HL-60/S4 treated with phorbol 12-myristate 13-acetate at 8.2 ng/mL for 4 days and 3 days (cell line): Measurements from ENCODE around the gene CFAP43.

ENCODE experiments used
- in situ Hi-C: fragments of 300-500 bp; cut with MboI; formaldehyde crosslinking; loops from 2 replicates; pipeline ENCODE4 v1.15.0; 2022; ENCODE audit warnings: low sequenced_read_pairs

The CFAP43 gene, protein sequence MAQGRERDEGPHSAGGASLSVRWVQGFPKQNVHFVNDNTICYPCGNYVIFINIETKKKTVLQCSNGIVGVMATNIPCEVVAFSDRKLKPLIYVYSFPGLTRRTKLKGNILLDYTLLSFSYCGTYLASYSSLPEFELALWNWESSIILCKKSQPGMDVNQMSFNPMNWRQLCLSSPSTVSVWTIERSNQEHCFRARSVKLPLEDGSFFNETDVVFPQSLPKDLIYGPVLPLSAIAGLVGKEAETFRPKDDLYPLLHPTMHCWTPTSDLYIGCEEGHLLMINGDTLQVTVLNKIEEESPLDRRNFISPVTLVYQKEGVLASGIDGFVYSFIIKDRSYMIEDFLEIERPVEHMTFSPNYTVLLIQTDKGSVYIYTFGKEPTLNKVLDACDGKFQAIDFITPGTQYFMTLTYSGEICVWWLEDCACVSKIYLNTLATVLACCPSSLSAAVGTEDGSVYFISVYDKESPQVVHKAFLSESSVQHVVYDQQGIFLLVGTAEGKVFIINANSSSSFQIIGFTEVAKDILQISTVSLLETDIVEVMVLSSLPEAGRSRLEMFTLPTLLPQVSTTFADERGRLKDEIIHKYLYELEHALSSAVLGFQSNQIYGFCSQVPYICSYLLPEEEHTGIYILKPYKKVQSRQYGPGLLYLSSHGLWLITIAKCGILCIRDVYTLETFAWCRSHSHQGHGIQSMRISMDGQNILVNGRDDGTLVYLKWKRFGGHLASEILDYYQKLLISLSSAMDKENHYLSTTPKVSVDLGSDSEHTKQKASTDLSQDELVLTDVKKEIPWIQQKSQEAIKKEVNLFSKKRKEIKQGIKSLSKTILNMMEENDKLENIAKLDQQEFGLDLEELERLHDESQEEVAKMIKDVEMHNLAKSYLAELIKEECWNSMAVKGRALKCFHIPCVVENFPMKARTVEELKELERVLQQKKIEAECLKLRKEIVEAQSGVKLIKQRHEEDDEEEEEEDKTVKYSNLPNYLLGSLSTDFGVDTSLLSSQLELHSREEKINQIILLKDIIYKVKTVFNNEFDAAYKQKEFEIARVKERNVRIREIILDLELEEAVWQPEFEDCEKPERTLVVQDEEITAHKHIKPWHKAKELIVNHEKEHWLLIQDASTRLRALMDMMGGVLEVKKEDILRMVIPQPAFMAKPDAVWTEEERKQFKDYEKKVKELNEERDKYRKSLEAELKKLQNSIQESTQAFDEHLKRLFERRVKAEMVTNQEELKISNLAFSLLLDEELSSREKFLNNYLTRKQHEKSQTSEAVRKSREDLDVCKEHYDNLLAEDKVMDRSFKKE (N-terminal part only)

DNA sequence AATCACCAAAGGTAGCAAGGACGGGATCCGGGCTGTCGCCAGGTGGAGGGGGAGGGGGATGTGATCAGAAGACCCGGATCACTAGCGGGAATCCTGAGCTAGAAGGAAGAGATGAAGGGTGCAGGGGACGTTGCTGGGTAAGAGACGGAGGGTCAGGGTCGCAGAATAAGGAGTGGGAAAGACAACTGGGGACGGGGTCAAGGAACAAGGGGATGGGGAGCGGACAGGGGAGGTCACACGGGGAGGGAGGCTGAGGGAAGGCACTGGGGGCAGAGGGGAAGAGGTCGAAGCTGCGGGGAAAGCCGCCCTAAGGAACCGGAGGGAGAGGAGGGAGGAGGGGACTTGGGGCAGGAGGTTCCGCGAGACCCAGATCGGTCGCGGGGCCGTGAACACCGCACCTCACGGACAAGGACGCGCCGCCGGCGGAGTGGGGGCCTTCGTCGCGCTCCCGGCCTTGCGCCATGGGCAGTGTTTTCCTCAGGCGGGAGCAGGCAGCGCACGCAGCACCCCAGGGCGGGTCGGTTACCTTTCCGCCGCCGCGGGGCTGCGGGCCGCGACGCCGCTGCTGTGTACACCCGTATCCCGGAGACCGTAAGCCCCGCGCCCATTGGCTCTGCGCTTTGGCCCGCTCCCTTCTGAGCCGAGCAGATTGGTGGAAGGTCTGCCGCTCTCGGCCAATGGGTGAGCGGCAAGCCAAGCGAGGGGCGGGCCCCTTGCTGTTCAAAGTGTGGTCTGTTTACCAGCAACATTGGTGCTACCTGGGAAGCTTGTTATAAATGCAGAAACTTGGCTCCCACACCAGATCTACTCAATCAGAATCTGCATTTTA, at the start of gene CFAP43:
Gene CFAP43, minus strand, starts transcription at position 581 of the 829 bp plus-strand sequence. Its CDS starts 118 bp downstream, at position 463.
- in situ Hi-C loops: no loop called here

DNA sequence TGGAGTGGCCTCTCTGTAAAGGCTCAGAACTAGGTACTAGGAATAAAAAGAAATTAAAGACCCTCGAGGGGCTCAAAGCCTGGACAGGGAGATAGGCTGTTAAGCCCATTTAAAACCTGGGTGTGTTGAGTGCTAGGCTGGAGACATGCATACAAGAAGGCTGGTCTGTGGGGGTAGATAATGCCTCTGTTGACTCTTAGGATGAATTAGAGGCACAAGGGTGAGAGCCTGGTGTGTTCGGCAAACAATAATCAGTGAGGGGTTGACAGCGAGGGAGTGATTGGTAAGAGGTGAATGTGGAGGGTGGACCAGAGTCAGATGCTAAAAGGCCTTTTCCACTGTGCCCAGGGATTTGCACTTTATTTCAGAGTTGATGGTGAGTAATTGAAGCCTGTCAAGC, 49.5 kb upstream of the CFAP43 start:
- in situ Hi-C loops: no loop called here

DNA sequence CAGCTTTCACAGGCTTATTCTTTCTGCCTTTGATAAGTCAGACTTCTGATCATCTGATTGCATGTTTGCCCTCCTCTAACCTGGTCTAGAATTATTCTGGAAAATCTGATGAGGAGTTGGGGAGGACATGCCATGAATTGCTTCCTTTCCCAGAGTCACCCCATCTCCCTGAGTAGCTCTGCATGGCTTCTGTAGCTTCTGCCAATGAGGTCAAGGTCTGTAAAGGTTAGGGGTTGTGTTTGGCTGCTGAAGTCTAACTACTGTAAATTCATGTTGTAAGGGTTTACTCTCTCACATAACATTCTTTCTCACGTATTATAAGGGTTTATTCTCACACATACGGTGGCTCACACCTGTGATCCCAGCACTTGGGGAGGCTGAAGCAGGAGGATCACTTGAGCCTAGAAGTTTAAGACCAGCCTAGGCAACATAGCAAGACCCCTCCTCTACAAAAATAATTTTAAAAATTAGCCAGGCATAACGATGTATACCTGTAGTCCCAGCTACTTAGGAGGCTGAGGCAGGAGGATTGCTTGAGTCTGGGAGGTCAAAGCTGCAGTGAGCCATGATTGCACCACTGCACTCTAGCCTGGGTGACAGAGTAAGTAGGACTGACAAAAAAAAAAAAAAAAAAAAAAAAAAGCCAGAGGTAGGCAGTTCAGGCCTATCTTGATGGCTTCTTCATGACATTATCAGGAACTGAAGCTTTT, 47.5 kb upstream of the CFAP43 start:
- in situ Hi-C loops: no loop called here

DNA sequence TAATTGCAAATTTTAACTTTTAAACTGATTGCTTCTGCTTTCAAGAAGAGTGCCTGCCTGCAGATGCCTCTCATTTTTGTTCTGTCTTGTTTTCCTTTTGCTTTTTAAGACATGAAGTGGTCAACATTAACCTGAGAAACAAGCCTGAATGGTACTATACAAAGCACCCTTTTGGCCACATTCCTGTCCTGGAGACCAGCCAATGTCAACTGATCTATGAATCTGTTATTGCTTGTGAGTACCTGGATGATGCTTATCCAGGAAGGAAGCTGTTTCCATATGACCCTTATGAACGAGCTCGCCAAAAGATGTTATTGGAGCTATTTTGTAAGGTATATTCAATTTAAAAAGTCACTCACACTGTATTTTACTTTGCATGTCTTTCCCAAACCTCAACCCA, 45.6 kb upstream of the CFAP43 start:
- in situ Hi-C loops: no loop called here

DNA sequence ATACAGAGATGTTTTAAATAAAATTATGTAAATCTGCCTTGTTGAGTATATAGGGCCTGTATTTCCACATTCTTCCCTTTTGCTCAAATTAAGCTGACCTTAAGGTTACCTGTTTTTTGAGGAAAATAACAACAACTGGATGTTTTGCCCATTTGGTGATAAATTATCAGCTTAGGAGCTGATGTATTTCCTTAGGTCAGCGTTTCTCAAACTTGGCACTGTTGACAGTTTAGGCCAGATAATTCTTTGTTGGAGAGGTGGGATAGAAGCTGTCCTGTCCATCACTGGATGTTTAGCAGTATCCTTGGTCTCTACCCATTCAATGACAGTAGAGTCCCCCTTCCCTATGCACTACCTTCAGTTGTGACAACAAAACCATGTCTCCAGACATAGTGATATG, 44.0 kb upstream of the CFAP43 start:
- in situ Hi-C loops: no loop called here

DNA sequence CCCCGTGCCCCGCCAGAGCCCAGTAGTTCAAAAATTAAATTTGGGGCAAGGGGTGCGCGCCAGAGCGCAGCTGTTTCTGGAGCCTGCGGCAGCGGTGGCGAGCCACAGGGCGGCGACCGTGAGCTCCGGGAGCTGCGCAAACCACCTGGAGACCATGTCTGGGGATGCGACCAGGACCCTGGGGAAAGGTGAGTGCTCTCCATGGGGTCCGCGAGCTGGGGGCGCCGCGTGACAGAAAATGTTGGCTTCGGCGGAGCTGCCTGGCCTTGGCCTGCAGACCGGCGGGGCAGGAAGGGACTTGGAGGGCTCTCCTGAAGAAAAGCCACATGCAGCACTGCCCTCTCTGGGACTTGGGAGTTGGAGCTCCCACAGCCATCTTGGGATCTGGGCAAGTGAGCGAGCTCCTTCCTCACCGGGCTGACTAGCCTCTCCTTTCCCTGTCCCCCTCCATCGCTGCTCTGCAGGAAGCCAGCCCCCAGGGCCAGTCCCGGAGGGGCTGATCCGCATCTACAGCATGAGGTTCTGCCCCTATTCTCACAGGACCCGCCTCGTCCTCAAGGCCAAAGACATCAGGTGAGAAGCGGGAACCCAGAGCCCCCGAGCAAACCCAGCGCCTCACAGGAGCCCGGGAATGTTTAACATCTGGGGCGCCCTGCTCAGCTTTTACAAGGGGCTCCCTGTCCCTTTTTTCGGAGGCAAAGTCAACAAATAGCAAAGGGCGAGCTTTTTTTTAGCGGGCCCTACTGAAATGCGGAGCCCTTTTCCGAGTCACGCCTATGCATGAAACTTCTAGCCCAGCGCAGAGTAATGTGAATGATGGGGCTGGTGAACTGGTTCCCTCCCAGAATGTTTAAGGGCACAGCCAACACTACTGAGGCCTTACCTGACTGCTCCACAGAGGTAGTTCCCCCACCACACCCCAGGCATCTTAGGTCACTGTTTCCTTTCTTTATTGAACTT, 42.9 kb upstream of the CFAP43 start:
- in situ Hi-C loops: no loop called here

DNA sequence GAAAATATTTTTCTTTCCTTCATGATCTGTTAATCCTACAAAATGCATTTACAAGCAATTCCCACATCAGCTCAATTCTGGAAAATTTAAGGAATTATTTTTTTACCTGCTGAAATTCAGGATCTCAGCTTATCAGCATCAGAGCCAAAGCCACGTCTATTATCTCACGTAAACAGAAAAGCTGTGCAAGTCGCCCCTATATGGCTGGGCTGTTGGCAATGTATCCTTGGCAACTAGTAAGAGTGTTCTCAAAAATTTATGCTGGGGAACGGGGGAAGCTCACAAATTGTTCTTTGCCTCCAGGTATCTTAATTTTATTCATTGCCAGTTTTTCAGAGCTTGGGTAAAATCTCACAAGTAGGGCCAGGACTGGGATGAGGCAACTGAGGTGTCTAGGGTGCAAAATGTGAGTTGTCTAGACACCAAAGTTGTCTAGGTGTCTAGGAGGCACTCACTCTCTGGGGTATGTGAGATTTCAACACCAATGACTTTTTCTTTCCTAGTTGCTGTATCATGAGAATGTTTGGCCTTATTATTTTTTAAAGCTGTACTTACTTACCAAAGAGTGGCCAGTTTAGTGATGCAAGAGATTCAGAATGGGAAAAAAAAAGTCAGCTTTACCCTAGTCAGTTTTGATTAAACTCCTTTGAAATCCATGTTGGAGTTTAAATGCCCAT, 41.9 kb upstream of the CFAP43 start:
- in situ Hi-C loops: no loop called here

DNA sequence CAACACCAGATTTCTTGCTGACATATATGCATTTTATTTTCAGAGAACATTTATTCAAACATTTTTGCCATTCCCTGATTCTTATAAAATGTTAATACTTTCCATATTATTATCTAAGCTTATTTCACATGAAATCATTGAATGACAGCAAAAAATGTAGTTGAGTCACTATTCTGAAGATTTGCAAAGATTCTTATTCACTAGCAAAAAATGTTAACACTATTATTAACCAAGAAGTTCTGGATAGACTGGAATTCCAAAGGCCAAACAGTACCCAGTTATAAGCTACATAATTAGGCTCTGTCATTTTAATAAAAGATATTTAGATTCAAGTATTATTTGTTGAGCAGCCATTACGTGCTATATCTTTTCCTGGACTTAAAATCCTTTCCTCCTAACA, 41.1 kb upstream of the CFAP43 start:
- in situ Hi-C loops: no loop called here

DNA sequence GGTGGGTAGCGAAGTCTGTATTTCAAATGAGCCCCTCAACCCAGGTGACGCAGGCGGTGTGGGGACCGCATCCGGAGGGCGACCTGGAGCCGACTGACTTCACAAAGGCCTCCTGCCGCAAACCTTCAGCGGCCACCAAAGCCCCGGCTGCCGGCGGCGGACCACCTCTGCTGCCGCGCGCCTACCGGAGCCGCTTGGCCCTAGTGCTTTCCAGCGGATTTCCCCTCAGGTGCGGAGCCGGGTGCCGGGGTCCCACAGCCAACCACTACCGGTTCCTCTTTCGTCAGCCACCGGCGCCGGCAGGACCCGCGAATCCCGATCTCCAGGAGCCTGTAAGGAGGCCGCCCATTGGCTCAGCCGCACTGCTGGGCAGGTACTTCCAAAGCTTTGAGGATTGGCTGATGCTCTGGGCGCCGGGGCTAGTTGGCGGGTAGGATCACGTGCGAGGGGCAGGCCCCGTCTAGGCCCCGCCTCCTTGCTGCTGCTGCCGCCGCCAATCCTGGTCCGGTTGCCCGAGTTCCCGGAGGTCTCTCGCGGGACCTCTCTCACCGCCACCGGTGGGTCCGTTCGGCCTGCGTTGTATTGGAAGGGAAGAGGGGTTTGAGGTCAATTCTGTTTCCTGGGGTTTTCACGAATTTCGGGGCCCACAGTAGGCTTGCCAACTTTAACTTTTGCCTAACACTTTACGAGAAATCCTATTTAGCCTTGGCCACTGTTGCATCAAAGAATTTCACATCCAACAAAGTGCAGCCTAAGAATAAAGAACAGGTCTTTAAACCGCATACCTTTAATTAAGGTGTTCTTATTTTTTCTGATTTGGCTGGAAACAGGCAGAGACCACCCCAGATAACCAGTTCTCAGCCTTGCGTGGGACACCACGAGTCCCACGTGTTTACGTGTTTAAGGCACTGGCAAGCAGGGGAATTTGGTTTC, 36.8 kb upstream of the CFAP43 start, which contains the start of gene GSTO2:
Gene GSTO2, plus strand, starts transcription at position 472 of the 933 bp plus-strand sequence. CDS start 5,732 bp downstream, outside the sequence.
- in situ Hi-C loops: no loop called here

DNA sequence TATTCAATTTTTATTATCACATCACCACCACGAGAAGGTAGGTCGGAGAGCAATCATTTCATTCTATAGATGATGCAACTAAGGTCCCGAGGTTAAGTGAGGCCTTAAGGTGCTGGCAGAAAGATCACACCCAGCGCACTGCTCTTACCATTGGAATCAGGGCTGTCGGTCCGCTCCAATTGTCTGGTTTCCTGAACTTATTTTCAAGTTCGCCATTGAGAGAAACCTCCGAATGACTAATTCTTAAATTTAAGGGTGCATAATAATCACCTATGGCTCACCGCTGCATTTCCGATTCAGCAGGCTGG, 36.2 kb upstream of the CFAP43 start:
- in situ Hi-C loops: no loop called here

DNA sequence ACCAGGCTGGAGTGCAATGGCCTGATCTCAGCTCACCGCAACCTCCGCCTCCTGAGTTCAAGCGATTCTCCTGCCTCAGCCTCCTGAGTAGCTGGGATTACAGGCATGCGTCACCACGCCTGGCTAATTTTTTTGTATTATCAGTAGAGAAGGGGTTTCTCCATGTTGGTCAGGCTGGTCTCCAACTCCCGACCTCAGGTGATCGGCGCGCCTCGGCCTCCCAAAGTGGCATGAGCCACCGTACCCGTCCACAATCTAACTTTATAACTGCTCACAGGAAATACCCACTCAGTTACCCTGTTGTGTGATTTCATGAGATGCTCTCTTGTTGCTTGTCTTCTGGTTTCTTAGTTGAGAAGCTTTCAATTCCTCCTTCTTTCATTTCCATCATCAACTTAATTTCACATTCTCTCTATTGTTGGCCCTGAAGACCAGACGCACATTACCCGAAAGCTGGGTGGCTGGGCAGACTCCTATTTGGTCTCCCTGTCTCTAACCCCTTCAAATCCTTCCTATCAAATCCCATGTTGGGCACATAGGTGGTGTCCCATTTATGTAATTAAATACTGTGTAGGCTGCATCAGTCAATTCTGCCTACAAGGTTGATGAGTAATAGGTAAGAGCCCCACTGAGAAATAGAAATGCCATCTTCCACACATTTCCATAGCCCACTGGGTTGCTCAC, 35.7 kb upstream of the CFAP43 start:
- in situ Hi-C loops: no loop called here

DNA sequence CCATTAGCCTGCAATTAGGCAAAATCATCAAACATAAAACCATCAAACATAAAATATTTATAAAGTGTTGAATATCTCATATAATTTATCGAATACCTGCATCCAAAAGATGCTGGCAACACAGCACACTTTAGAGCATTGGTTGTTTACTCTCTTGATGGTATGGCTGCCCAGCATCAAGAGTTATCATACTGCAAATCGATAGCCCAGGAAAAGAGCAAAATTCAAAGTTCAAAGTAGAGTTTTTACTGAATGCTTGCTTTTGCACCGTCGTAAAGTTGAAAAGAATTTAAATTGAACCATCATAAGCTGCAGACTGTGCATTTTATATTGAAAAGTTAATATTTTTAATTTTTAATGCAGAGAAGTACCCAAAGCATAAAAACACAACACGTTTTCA, 32.6 kb upstream of the CFAP43 start:
- in situ Hi-C loops: no loop called here

DNA sequence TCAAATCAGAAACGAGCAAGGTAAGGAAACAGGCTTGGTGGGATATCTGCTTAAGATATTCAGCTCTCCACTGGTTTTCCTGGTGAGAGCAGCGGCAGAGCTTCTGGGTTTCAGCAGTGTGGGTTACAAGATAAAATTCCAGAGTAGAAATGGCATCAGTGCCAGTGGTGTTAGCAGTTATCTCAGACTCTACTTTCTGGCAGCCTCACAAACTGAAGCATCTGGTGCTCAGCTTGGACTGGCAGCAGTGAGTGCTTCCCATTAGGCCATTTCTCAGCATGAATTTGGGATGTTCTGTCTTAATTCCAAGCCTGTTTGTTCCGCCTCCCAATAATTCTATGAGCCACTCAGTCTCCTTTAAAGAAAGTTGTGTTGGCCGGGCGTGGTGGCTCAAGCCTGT, 29.9 kb upstream of the CFAP43 start:
- in situ Hi-C loops: no loop called here

DNA sequence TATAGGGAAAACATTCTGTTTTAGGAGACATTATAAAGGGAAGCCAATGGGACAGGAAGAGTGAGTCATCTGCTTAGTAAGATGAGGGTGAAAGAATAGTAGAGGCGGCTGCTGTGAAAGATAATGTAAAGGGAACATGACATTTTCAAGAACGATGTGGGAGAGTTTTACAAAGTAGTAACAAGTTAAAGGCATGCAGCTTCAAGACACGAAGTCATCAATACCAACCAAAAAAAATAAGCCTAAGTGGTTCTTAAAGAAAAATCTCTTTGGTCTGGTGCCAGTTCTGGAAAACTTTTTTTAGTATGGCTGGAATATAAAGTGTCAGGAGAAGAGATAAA, 28.6 kb upstream of the CFAP43 start:
- in situ Hi-C loops: no loop called here

DNA sequence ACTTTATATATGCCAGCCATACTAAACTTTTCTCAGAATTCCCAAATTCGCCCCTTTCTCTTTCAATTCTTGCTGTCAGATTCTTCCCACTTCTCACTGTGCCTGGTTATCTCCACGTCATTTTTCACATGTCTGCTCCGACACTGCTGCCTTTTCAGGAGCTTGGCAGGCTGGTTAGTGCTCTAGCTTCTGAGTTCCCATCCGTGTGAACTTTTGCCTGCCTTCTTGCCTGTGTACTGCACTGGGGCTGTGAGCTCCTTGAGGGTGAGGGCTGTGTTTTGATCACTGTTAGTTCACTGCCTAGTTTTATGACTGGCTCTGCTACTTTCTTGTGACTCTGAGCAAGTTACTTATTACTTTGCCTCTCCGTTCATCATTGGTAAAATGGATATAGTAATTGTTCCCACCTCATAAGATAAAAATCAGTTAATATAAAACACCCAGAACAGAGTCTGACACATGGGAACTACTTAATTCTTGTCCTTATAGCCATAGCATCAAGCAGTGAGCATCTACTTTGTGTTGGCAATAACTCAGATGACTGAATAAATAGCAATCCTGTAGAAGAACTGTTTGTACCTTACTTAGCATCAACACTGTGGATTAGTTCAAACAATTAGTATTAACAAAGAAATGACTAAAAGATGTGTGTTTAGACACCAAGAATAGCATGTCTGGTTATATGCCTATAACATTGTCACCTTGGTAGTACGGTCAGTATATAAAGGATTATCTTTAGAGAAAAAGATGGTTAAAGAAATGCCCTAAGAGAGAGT, 28.0 kb upstream of the CFAP43 start:
- in situ Hi-C loops: no loop called here

DNA sequence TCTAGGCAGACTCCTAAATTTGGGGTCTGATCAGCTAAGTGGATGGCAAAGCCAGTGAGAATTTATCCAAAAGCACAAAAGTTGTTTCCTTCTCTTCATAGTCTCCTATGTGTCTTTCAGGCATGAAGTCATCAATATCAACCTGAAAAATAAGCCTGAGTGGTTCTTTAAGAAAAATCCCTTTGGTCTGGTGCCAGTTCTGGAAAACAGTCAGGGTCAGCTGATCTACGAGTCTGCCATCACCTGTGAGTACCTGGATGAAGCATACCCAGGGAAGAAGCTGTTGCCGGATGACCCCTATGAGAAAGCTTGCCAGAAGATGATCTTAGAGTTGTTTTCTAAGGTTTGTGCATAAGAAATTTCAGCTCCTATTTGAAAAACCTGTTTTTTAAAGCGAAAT, 27.3 kb upstream of the CFAP43 start:
- in situ Hi-C loops: no loop called here
